H1 (cell line): ENCODE data around the gene YWHAG. TPM values are rescaled to one million over a fixed set of nuclear protein-coding genes. Genes with fewer than 3 reads are reported as not detected.

Experiments used
- ASH2L ChIP-seq: fragments of 200-600, 300-600 bp; sonication (generic); IDR thresholded peaks from one replicate; pipeline ENCODE4 v1.7.1; 2017; ENCODE audit warnings: low read length
- CHD2 ChIP-seq: IDR thresholded peaks from 2 replicates; pipeline ENCODE4 v1.6.1; 2012; ENCODE audit warnings: low read length, improper control_type of control experiment
- POLR2AphosphoS5 ChIP-seq: IDR thresholded peaks from 2 replicates; pipeline ENCODE4 v1.6.1; 2011; ENCODE audit warnings: low read depth, low read length
- RXRA ChIP-seq: IDR thresholded peaks from 2 replicates; pipeline ENCODE4 v1.6.1; 2011; ENCODE audit warnings: low read depth, mild to moderate bottlenecking, low read length, moderate library complexity; ENCODE audit not compliant: insufficient read depth
- ZNF274 ChIP-seq: IDR thresholded peaks from 2 replicates; pipeline ENCODE4 v1.7.0; 2012; ENCODE audit warnings: low read length, borderline replicate concordance; ENCODE audit errors: extremely low read depth
- polyA plus RNA-seq, 7 experiments: library from polyadenylated mRNA; depleted of rRNA in 3 of 7; stranded (reverse) in 5 of 7; unstranded in 2 of 7; fragments of >200 nt in 5 of 7; fragments of 200-250 nt in 2 of 7; gene quantifications; 1 replicate in 5 of 7; 2 replicates in 1 of 7; 4 replicates in 1 of 7; pipeline versions ENCODE4 v1.2.1 to v1.2.3, GENCODE V29; 2011 to 2013; ENCODE audit warnings: missing spikeins in 2 of 7, mixed read lengths in 2 of 7
- total RNA-seq: library from RNA; stranded (reverse); fragmentation: NEBNext Ultra II Directional; extraction: Animal tissue kit (Norgen Biotek cat#: 25700); gene quantifications from 2 replicates; pipeline ENCODE4 v1.2.1, GENCODE V29; 2021
- TF ChIP-seq, protein P1 (sequence below): fragments of 300-600 bp; sonication (generic); IDR thresholded peaks from 2 replicates; pipeline ENCODE4 v1.7.1; 2012; ENCODE audit warnings: low read length, moderate library complexity, mild to moderate bottlenecking, inconsistent platforms; ENCODE audit not compliant: insufficient replicate concordance

Gene YWHAG
- total and polyA plus RNA-seq, 2 of the 8 experiments (the other 6 are each of a cell fraction or from before 2014, with no cell fraction given): 57.2 to 241 TPM

GRCh38 chr7:76394957-76395356, 36.2 kb upstream of the YWHAG start (continued):
- TF ChIP-seq CHD2 (no peak), ASH2L (no peak), ZNF274 (no peak), RXRA (no peak), POLR2AphosphoS5 (no peak)
- TF ChIP-seq, protein P1, sequence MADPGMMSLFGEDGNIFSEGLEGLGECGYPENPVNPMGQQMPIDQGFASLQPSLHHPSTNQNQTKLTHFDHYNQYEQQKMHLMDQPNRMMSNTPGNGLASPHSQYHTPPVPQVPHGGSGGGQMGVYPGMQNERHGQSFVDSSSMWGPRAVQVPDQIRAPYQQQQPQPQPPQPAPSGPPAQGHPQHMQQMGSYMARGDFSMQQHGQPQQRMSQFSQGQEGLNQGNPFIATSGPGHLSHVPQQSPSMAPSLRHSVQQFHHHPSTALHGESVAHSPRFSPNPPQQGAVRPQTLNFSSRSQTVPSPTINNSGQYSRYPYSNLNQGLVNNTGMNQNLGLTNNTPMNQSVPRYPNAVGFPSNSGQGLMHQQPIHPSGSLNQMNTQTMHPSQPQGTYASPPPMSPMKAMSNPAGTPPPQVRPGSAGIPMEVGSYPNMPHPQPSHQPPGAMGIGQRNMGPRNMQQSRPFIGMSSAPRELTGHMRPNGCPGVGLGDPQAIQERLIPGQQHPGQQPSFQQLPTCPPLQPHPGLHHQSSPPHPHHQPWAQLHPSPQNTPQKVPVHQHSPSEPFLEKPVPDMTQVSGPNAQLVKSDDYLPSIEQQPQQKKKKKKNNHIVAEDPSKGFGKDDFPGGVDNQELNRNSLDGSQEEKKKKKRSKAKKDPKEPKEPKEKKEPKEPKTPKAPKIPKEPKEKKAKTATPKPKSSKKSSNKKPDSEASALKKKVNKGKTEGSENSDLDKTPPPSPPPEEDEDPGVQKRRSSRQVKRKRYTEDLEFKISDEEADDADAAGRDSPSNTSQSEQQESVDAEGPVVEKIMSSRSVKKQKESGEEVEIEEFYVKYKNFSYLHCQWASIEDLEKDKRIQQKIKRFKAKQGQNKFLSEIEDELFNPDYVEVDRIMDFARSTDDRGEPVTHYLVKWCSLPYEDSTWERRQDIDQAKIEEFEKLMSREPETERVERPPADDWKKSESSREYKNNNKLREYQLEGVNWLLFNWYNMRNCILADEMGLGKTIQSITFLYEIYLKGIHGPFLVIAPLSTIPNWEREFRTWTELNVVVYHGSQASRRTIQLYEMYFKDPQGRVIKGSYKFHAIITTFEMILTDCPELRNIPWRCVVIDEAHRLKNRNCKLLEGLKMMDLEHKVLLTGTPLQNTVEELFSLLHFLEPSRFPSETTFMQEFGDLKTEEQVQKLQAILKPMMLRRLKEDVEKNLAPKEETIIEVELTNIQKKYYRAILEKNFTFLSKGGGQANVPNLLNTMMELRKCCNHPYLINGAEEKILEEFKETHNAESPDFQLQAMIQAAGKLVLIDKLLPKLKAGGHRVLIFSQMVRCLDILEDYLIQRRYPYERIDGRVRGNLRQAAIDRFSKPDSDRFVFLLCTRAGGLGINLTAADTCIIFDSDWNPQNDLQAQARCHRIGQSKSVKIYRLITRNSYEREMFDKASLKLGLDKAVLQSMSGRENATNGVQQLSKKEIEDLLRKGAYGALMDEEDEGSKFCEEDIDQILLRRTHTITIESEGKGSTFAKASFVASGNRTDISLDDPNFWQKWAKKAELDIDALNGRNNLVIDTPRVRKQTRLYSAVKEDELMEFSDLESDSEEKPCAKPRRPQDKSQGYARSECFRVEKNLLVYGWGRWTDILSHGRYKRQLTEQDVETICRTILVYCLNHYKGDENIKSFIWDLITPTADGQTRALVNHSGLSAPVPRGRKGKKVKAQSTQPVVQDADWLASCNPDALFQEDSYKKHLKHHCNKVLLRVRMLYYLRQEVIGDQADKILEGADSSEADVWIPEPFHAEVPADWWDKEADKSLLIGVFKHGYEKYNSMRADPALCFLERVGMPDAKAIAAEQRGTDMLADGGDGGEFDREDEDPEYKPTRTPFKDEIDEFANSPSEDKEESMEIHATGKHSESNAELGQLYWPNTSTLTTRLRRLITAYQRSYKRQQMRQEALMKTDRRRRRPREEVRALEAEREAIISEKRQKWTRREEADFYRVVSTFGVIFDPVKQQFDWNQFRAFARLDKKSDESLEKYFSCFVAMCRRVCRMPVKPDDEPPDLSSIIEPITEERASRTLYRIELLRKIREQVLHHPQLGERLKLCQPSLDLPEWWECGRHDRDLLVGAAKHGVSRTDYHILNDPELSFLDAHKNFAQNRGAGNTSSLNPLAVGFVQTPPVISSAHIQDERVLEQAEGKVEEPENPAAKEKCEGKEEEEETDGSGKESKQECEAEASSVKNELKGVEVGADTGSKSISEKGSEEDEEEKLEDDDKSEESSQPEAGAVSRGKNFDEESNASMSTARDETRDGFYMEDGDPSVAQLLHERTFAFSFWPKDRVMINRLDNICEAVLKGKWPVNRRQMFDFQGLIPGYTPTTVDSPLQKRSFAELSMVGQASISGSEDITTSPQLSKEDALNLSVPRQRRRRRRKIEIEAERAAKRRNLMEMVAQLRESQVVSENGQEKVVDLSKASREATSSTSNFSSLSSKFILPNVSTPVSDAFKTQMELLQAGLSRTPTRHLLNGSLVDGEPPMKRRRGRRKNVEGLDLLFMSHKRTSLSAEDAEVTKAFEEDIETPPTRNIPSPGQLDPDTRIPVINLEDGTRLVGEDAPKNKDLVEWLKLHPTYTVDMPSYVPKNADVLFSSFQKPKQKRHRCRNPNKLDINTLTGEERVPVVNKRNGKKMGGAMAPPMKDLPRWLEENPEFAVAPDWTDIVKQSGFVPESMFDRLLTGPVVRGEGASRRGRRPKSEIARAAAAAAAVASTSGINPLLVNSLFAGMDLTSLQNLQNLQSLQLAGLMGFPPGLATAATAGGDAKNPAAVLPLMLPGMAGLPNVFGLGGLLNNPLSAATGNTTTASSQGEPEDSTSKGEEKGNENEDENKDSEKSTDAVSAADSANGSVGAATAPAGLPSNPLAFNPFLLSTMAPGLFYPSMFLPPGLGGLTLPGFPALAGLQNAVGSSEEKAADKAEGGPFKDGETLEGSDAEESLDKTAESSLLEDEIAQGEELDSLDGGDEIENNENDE: no peak
- TF ChIP-seq, all 59 proteins: peak for 0
